NCI-H226 (cell line): ENCODE results near the gene ATAD3C.
"Not testable (repeated sequence)": the region's sequence is repeated elsewhere in the genome, so short reads cannot be mapped to it uniquely, and the experiment has no call there.

Experiments
- DNase-seq: peaks from one replicate; pipeline ENCODE4 v3.0.0-alpha.2; 2015

The ATAD3C gene

GRCh38 chr1:1479547-1480487, 30.3 kb downstream of the ATAD3C start:
- no peak for DNase-seq

- not testable (repeated sequence) for DNase-seq
Observed at GRCh38 chr1:1480488-1480867, 31.0 kb downstream of the ATAD3C start.

- DNase-seq, result not testable (repeated sequence)
Observed at GRCh38 chr1:1481811-1482210, 32.3 kb downstream of the ATAD3C start.

- no peak for DNase-seq
Observed at GRCh38 chr1:1482856-1483255, 33.4 kb downstream of the ATAD3C start.

GRCh38 chr1:1483714-1484113, 34.2 kb downstream of the ATAD3C start:
- DNase-seq, result no peak

GRCh38 chr1:1484976-1485750, 35.7 kb downstream of the ATAD3C start:
- DNase-seq, result not testable (repeated sequence)

- not testable (repeated sequence) for DNase-seq
Observed at GRCh38 chr1:1485755-1486317, 36.3 kb downstream of the ATAD3C start.

- DNase-seq, result no peak
Observed at GRCh38 chr1:1487701-1488100, 38.2 kb downstream of the ATAD3C start.

GRCh38 chr1:1489231-1489630, 39.7 kb downstream of the ATAD3C start:
- no peak for DNase-seq

GRCh38 chr1:1489861-1490260, 40.4 kb downstream of the ATAD3C start:
- DNase-seq, result no peak

- DNase-seq, result no peak
Observed at GRCh38 chr1:1490633-1491230, 41.2 kb downstream of the ATAD3C start.

- DNase-seq, result no peak
Observed at GRCh38 chr1:1491601-1492000, 42.1 kb downstream of the ATAD3C start.

GRCh38 chr1:1494311-1494710, 44.8 kb downstream of the ATAD3C start:
- not testable (repeated sequence) for DNase-seq

- not testable (repeated sequence) for DNase-seq
Observed at GRCh38 chr1:1495461-1495975, 46.0 kb downstream of the ATAD3C start.

- peak; percentile 55 for DNase-seq
Observed at GRCh38 chr1:1504777-1505365, 55.4 kb downstream of the ATAD3C start.

- not testable (repeated sequence) for DNase-seq
Observed at GRCh38 chr1:1505366-1505798, 55.9 kb downstream of the ATAD3C start.

GRCh38 chr1:1505801-1506200, 56.3 kb downstream of the ATAD3C start:
- DNase-seq, result not testable (repeated sequence)

- no peak for DNase-seq
Observed at GRCh38 chr1:1507305-1507704, 57.8 kb downstream of the ATAD3C start.

GRCh38 chr1:1508775-1509464, 59.4 kb downstream of the ATAD3C start:
- DNase-seq, result not testable (repeated sequence)

GRCh38 chr1:1509465-1509850, 60.0 kb downstream of the ATAD3C start:
- DNase-seq, result not testable (repeated sequence)

- no peak for DNase-seq
Observed at GRCh38 chr1:1510912-1511532, 61.5 kb downstream of the ATAD3C start.
